HepG2 (cell line): ENCODE results near the gene CLASP1. TPM values are rescaled to one million over a fixed set of nuclear protein-coding genes. Genes with fewer than 3 reads are reported as not detected.

ENCODE experiments used
- ATAC-seq: fragments of 200-7000 bp; cut with Tn5 transposase; 3 replicates; pipeline ENCODE4 v1.9.1; 2020; ENCODE audit warnings: mild to moderate bottlenecking, moderate library complexity
- BruUV-seq: library from RNA; stranded (reverse); fragments of 400-500 nt; replicated peaks from 2 replicates; lab custom pipeline; 2021; lab: Mats Ljungman, UMichigan
- CTCF ChIA-PET: fragments of 300-600 bp; formaldehyde crosslinking; extraction: SDS; loops from one replicate; lab custom pipeline; 2021; ENCODE audit warnings: low total read pairs, inconsistent platforms, low intra/inter-chr PET ratio; lab: Yijun Ruan, JAX
- POLR2A ChIA-PET: fragments of 350-600 bp; sonication (Branson Sonifier 250); formaldehyde crosslinking; loops from one replicate; lab custom pipeline; 2020; ENCODE audit warnings: antibody characterized with exemption, inconsistent platforms; lab: Yijun Ruan, JAX
- DNase-seq: peaks from one replicate; pipeline ENCODE4 v3.0.0-alpha.2; 2015; ENCODE audit warnings: low spot score
- FAIRE-seq: peaks from 3 replicates; lab custom pipeline; 2011; peaks lifted over from hg19 to GRCh38; lab: Jason Lieb, UNC
- H2AFZ ChIP-seq: one replicate; pipeline ENCODE4 v1.6.1; 2011; ENCODE audit warnings: low read length, inconsistent platforms
- H3K27ac ChIP-seq: fragments of 300-600 bp; 3 replicates; pipeline ENCODE4 v1.8.0; 2011; ENCODE audit warnings: mixed run types, mild to moderate bottlenecking, mixed read lengths, low read length, inconsistent platforms; ENCODE audit not compliant: insufficient read depth; ENCODE audit errors: extremely low read length
- H3K27me3 ChIP-seq, 2 experiments: fragments of 200-600 bp in 1 of 2; 2 replicates in 1 of 2; 3 replicates in 1 of 2; pipeline versions ENCODE4 v1.6.0 to v1.8.0; 2011; ENCODE audit warnings: low read length in 2 of 2, mild to moderate bottlenecking in 2 of 2, moderate library complexity in 2 of 2, inconsistent platforms in 1 of 2; ENCODE audit not compliant: insufficient read depth in 2 of 2, control insufficient read depth in 1 of 2
- H3K36me3 ChIP-seq, 2 experiments: fragments of 200-600 bp in 1 of 2; replicated peaks in 1 of 2; 2 replicates in 1 of 2; 3 replicates in 1 of 2; pipeline versions ENCODE4 v1.5.1 to v1.8.0; 2011; ENCODE audit warnings: low read length in 2 of 2, inconsistent platforms in 1 of 2; ENCODE audit not compliant: insufficient read depth in 2 of 2, control insufficient read depth in 1 of 2
- H3K4me1 ChIP-seq: 2 replicates; pipeline ENCODE4 v1.5.1; 2012; ENCODE audit warnings: low read length, inconsistent platforms; ENCODE audit not compliant: insufficient read depth
- H3K4me2 ChIP-seq: 2 replicates; pipeline ENCODE4 v1.6.0; 2011; ENCODE audit warnings: low read depth, low read length, inconsistent platforms
- H3K4me3 ChIP-seq, 3 experiments: fragments of 200-600 bp in 1 of 3; sonication (generic), shearing (Covaris generic) in 1 of 3; replicated peaks in 1 of 3; 2 replicates each; pipeline ENCODE4 v1.5.1; 2011 to 2016; ENCODE audit warnings: low read length in 3 of 3, inconsistent platforms in 2 of 3, low read depth in 2 of 3, mild to moderate bottlenecking in 2 of 3, control low read depth in 1 of 3, mixed read lengths in 1 of 3; ENCODE audit not compliant: insufficient read depth in 1 of 3
- H3K79me2 ChIP-seq: one replicate; pipeline ENCODE4 v1.6.1; 2011; ENCODE audit warnings: low read length, inconsistent platforms; ENCODE audit not compliant: insufficient read depth
- H3K9ac ChIP-seq: 2 replicates; pipeline ENCODE4 v1.6.0; 2011; ENCODE audit warnings: mild to moderate bottlenecking, low read depth, low read length, inconsistent platforms; ENCODE audit not compliant: insufficient read depth
- H3K9me3 ChIP-seq: 2 replicates; pipeline ENCODE4 v1.5.1; 2012; ENCODE audit warnings: mild to moderate bottlenecking, low read length
- H4K20me1 ChIP-seq: 2 replicates; pipeline ENCODE4 v1.6.0; 2011; ENCODE audit warnings: inconsistent platforms, mild to moderate bottlenecking, low read length, moderate library complexity; ENCODE audit not compliant: insufficient read depth
- AKNA ChIP-seq: sonication (generic); formaldehyde crosslinking; IDR thresholded peaks from 2 replicates; pipeline ENCODE4 v1.4.0; 2020; ENCODE audit warnings: missing genetic modification reagents, borderline replicate concordance
- ESRRA ChIP-seq: sonication (generic); formaldehyde crosslinking; IDR thresholded peaks from 2 replicates; pipeline ENCODE4 v1.5.1; 2020; ENCODE audit warnings: mild to moderate bottlenecking, low read depth, missing genetic modification reagents
- HES4 ChIP-seq: sonication (generic); formaldehyde crosslinking; IDR thresholded peaks from 2 replicates; pipeline ENCODE4 v1.9.0; 2021; ENCODE audit warnings: mild to moderate bottlenecking, missing genetic modification reagents, borderline replicate concordance
- HMGXB3 ChIP-seq: sonication (generic); formaldehyde crosslinking; IDR thresholded peaks from 2 replicates; pipeline ENCODE4 v1.4.0; 2020; ENCODE audit warnings: missing genetic modification reagents, borderline replicate concordance
- HNRNPUL1 ChIP-seq: fragments of 200-400 bp; formaldehyde crosslinking; IDR thresholded peaks from 2 replicates; pipeline ENCODE4 v1.6.1; 2017; ENCODE audit warnings: low read depth, mild to moderate bottlenecking, low read length, moderate library complexity
- KAT7 ChIP-seq: IDR thresholded peaks from 2 replicates; pipeline ENCODE4 v1.6.1; 2018; ENCODE audit warnings: borderline replicate concordance, missing compliant biosample characterization
- KDM6A ChIP-seq: IDR thresholded peaks from 2 replicates; pipeline ENCODE4 v1.6.1; 2016; ENCODE audit warnings: low read depth
- MED13 ChIP-seq: sonication (generic); formaldehyde crosslinking; IDR thresholded peaks from 2 replicates; pipeline ENCODE4 v1.5.0; 2020; ENCODE audit warnings: missing genetic modification reagents
- MXD4 ChIP-seq: IDR thresholded peaks from 2 replicates; pipeline ENCODE4 v1.6.1; 2016; ENCODE audit warnings: mild to moderate bottlenecking, missing biosample characterization, missing genetic modification reagents
- NCOA5 ChIP-seq: sonication (generic); formaldehyde crosslinking; IDR thresholded peaks from 2 replicates; pipeline ENCODE4 v1.4.0; 2020; ENCODE audit warnings: missing genetic modification reagents
- PITX1 ChIP-seq: sonication (generic); formaldehyde crosslinking; IDR thresholded peaks from 2 replicates; pipeline ENCODE4 v1.5.1; 2020; ENCODE audit warnings: mild to moderate bottlenecking, missing genetic modification reagents
- POGZ ChIP-seq: sonication (generic); formaldehyde crosslinking; IDR thresholded peaks from 2 replicates; pipeline ENCODE4 v1.4.0; 2020; ENCODE audit warnings: mild to moderate bottlenecking, missing genetic modification reagents
- SALL2 ChIP-seq: sonication (generic); formaldehyde crosslinking; IDR thresholded peaks from 2 replicates; pipeline ENCODE4 v1.8.1; 2023; ENCODE audit warnings: mild to moderate bottlenecking, missing genetic modification reagents, inconsistent platforms
- TAF1 ChIP-seq: sonication (generic); formaldehyde crosslinking; IDR thresholded peaks from 2 replicates; pipeline ENCODE4 v1.4.0; 2020; ENCODE audit warnings: missing genetic modification reagents
- ZNF12 ChIP-seq: sonication (generic); formaldehyde crosslinking; IDR thresholded peaks from 2 replicates; pipeline ENCODE4 v1.5.0; 2020; ENCODE audit warnings: missing genetic modification reagents
- ZNF460 ChIP-seq: sonication (generic); formaldehyde crosslinking; IDR thresholded peaks from 2 replicates; pipeline ENCODE4 v1.5.1; 2020; ENCODE audit warnings: missing genetic modification reagents, mild to moderate bottlenecking, borderline replicate concordance
- WGBS: methylation state at CpG from one replicate; pipeline ENCODE4 v1.1.6; 2017; ENCODE audit warnings: low lambda C conversion rate; 5-methylcytosine and 5-hydroxymethylcytosine counted together
- in situ Hi-C: cut with HindIII; loops from 2 replicates; pipeline ENCODE4 v1.10.0; 2017; ENCODE audit warnings: low pct_unique_long_range_greater_than_20kb; ENCODE audit not compliant: extremely low pct_ligation_motif_present
- intact Hi-C: fragments of 100-400 bp; cut with micrococcal nuclease; formaldehyde crosslinking; loops from one replicate; pipeline ENCODE4 v1.10.0; 2022; ENCODE audit not compliant: unreplicated experiment
- polyA plus RNA-seq, 8 experiments: library from polyadenylated mRNA; depleted of rRNA in 3 of 8; stranded (reverse) in 7 of 8; unstranded in 1 of 8; fragments of >200 nt; fragmentation: Illumina TruSeq in 4 of 8; extraction: Trizol in 4 of 8; gene quantifications; 2 replicates each; pipeline versions ENCODE4 v1.2.1 to v1.2.3, GENCODE V29; 2011 to 2016; ENCODE audit warnings: low read depth in 4 of 8, missing spikeins in 1 of 8, mixed read lengths in 1 of 8; ENCODE audit not compliant: insufficient read depth in 1 of 8
- total RNA-seq, 5 experiments: library from RNA; depleted of rRNA; stranded (reverse); fragments of >200 nt; fragmentation: Illumina TruSeq; extraction: Trizol; gene quantifications; 2 replicates each; pipeline ENCODE4 v1.2.3, GENCODE V29; 2016; ENCODE audit warnings: low read depth in 1 of 5

Gene CLASP1
- total and polyA plus RNA-seq, 2 of the 13 experiments (the other 11 are each of a cell fraction or from before 2014, with no cell fraction given): 11.7 to 47.9 TPM

GRCh38 chr2:121471532-121472469, 177.5 kb downstream of the CLASP1 start:
- intact Hi-C loops: no loop called here
- POLR2A ChIA-PET: no interaction called here
- H2AFZ ChIP-seq: no peak overlapping the region
- no peak for TF ChIP-seq NCOA5
- TF ChIP-seq ESRRA: no peak
- TF ChIP-seq KAT7 (CRISPR knock-in tag): no peak
- no peak for TF ChIP-seq ZNF460 (CRISPR knock-in tag)
- no peak for TF ChIP-seq HNRNPUL1
- TF ChIP-seq TAF1 (CRISPR knock-in tag): no peak
- no peak for TF ChIP-seq KDM6A (CRISPR knock-in tag)
- no peak for TF ChIP-seq POGZ (CRISPR knock-in tag)
- no peak for TF ChIP-seq SALL2 (CRISPR knock-in tag)
- no peak for TF ChIP-seq AKNA (CRISPR knock-in tag)
- no peak for TF ChIP-seq MED13 (CRISPR knock-in tag)
- no peak for TF ChIP-seq HES4 (CRISPR knock-in tag)
- TF ChIP-seq HMGXB3: no peak
- no peak for TF ChIP-seq ZNF12 (CRISPR knock-in tag)
- TF ChIP-seq MXD4 (CRISPR knock-in tag): no peak
- no peak for TF ChIP-seq PITX1

More at GRCh38 chr2:121471532-121472469, 177.5 kb downstream of the CLASP1 start:
- Histone ChIP-seq H4K20me1 (no peaks in the 10 kb centered on the region), H3K9ac (no peak overlapping the region), H3K4me2 (no peak overlapping the region), H3K36me3 (peaks cover 16 to 48% of the 10 kb centered on the region in 2 experiments), H3K27me3 (no peaks in the 10 kb centered on the region), H3K27ac (no peak overlapping the region), H3K9me3 (no peaks in the 10 kb centered on the region), H3K4me3 (no peak overlapping the region), H3K79me2 (peaks cover 8% of the 10 kb centered on the region), H3K4me1 (peaks cover 15% of the 10 kb centered on the region)
- CTCF ChIA-PET: no interaction called here
- 96% methylated on average over 8 of the region's 8 CpGs for WGBS
- no peak for ATAC-seq
- FAIRE-seq: no peak
- in situ Hi-C loops: no loop called here
- DNase-seq: no peak
- BruUV-seq: no TSS peak
